GM13976 (cell line): ENCODE data around the gene MTCH2.
"Not testable (repeated sequence)": the region's sequence is repeated elsewhere in the genome, so short reads cannot be mapped to it uniquely, and the experiment has no call there.

Experiments
- DNase-seq: peaks from one replicate; pipeline ENCODE4 v3.0.0; 2012; ENCODE audit warnings: low spot score
- CTCF ChIP-seq: IDR thresholded peaks from 2 replicates; pipeline ENCODE4 v1.5.1; 2012; ENCODE audit warnings: borderline replicate concordance, mild to moderate bottlenecking; ENCODE audit not compliant: insufficient read depth; ENCODE audit errors: extremely low read depth, missing control alignments, control extremely low read depth
- in situ Hi-C: fragments of 300-500 bp; cut with MboI; formaldehyde crosslinking; loops from one replicate; pipeline ENCODE4 v1.12.0; 2022; ENCODE audit warnings: low sequenced_read_pairs, mixed read lengths, inconsistent platforms; ENCODE audit not compliant: unreplicated experiment

The MTCH2 gene

GRCh38 chr11:47642099-47642855 is at the start of gene MTCH2:
MTCH2 (minus strand) TSS chr11:47642559; CDS start chr11:47642465, 94 bp downstream.
- in situ Hi-C loops = no loop called here
- no peak for TF ChIP-seq CTCF
- DNase-seq = peak; percentile 97

GRCh38 chr11:47691979-47692378 is 49.6 kb upstream of the MTCH2 start:
- in situ Hi-C loops = no loop called here
- DNase-seq = no peak
- no peak for TF ChIP-seq CTCF

GRCh38 chr11:47689480-47689879 is 47.1 kb upstream of the MTCH2 start:
- no peak for TF ChIP-seq CTCF
- no peak for DNase-seq

GRCh38 chr11:47688991-47689390 is 46.6 kb upstream of the MTCH2 start:
- no peak for TF ChIP-seq CTCF
- in situ Hi-C loops = no loop called here

More at GRCh38 chr11:47689480-47689879, 47.1 kb upstream of the MTCH2 start:
- in situ Hi-C loops = no loop called here

GRCh38 chr11:47688111-47688510 is 45.8 kb upstream of the MTCH2 start:
- no peak for DNase-seq
- TF ChIP-seq CTCF = no peak
- in situ Hi-C loops = no loop called here

More at GRCh38 chr11:47688991-47689390, 46.6 kb upstream of the MTCH2 start:
- no peak for DNase-seq

- in situ Hi-C loops, DNase-seq: not testable (repeated sequence)
Observed at GRCh38 chr11:47686704-47687103, 44.3 kb upstream of the MTCH2 start.

GRCh38 chr11:47686151-47686550 is 43.8 kb upstream of the MTCH2 start:
- no peak for DNase-seq
- in situ Hi-C loops = no loop called here
- no peak for TF ChIP-seq CTCF
